Activated naive CD4-positive, alpha-beta T cell treated with anti-CD3 and anti-CD28 coated beads, Interleukin-2, amount 50 U/mL, for 24 hours (primary cell): ENCODE measurements around the gene ADIG.

Source experiments
- H3K27ac Mint-ChIP-seq: one replicate; pipeline ENCODE4 v1.8.0; 2021; ENCODE audit warnings: mild to moderate bottlenecking, mixed read lengths
- H3K27me3 Mint-ChIP-seq: one replicate; pipeline ENCODE4 v1.8.0; 2021; ENCODE audit warnings: mixed read lengths
- H3K36me3 Mint-ChIP-seq: one replicate; pipeline ENCODE4 v1.8.0; 2021; ENCODE audit warnings: mixed read lengths
- H3K4me1 Mint-ChIP-seq: one replicate; pipeline ENCODE4 v1.8.0; 2021; ENCODE audit warnings: mixed read lengths
- H3K4me3 Mint-ChIP-seq: one replicate; pipeline ENCODE4 v1.8.0; 2021; ENCODE audit warnings: mild to moderate bottlenecking, mixed read lengths
- H3K9me3 Mint-ChIP-seq: one replicate; pipeline ENCODE4 v1.8.0; 2021; ENCODE audit warnings: mixed read lengths

Gene ADIG

GRCh38 chr20:38581013-38581412 is at the start of gene ADIG:
Gene ADIG, plus strand, starts transcription at chr20:38581197. Its CDS starts 54 bp downstream, at chr20:38581251.
- no peak within 1 kb of the TSS for H3K4me3 Mint-ChIP-seq

GRCh38 chr20:38534756-38535155 is 46.2 kb upstream of the ADIG start:
- Mint-ChIP-seq H3K27ac (no peak overlapping the region), H3K4me3 (no peak overlapping the region), H3K9me3 (no peaks in the 10 kb centered on the region), H3K4me1 (no peaks in the 10 kb centered on the region), H3K27me3 (no peaks in the 10 kb centered on the region), H3K36me3 (peaks cover 21% of the 10 kb centered on the region)

More at GRCh38 chr20:38581013-38581412, at the start of gene ADIG:
- H3K36me3 Mint-ChIP-seq = peaks cover 2% of the 10 kb centered on the region
- no peaks in the 10 kb centered on the region for H3K27me3 Mint-ChIP-seq
- no peaks in the 10 kb centered on the region for H3K9me3 Mint-ChIP-seq
- H3K27ac Mint-ChIP-seq = no peak within 1 kb of the TSS
- H3K4me1 Mint-ChIP-seq = no peaks in the 10 kb centered on the region

GRCh38 chr20:38536310-38536709 is 44.7 kb upstream of the ADIG start:
- H3K9me3 Mint-ChIP-seq = no peaks in the 10 kb centered on the region
- peaks cover 20% of the 10 kb centered on the region for H3K36me3 Mint-ChIP-seq
- no peaks in the 10 kb centered on the region for H3K4me1 Mint-ChIP-seq
- H3K27me3 Mint-ChIP-seq = no peaks in the 10 kb centered on the region
- H3K4me3 Mint-ChIP-seq = no peak overlapping the region
- H3K27ac Mint-ChIP-seq = no peak overlapping the region

- Mint-ChIP-seq H3K9me3 (no peaks in the 10 kb centered on the region), H3K4me1 (no peaks in the 10 kb centered on the region), H3K27ac (no peak overlapping the region), H3K36me3 (peaks cover 26% of the 10 kb centered on the region), H3K4me3 (no peak overlapping the region), H3K27me3 (no peaks in the 10 kb centered on the region)
Measured at GRCh38 chr20:38537176-38537575, 43.8 kb upstream of the ADIG start.

- Mint-ChIP-seq H3K4me3 (no peak overlapping the region), H3K27me3 (no peaks in the 10 kb centered on the region), H3K36me3 (peaks cover 31% of the 10 kb centered on the region), H3K27ac (no peak overlapping the region), H3K9me3 (no peaks in the 10 kb centered on the region), H3K4me1 (peaks cover 5% of the 10 kb centered on the region)
Measured at GRCh38 chr20:38538789-38539188, 42.2 kb upstream of the ADIG start.

GRCh38 chr20:38543014-38543906 is 37.7 kb upstream of the ADIG start:
- Mint-ChIP-seq H3K4me3 (no peak overlapping the region), H3K9me3 (no peaks in the 10 kb centered on the region), H3K36me3 (peaks cover 27% of the 10 kb centered on the region), H3K4me1 (peaks cover 23% of the 10 kb centered on the region), H3K27me3 (no peaks in the 10 kb centered on the region), H3K27ac (no peak overlapping the region)

GRCh38 chr20:38545771-38546170 is 35.2 kb upstream of the ADIG start:
- Mint-ChIP-seq H3K27me3 (no peaks in the 10 kb centered on the region), H3K9me3 (no peaks in the 10 kb centered on the region), H3K27ac (no peak overlapping the region), H3K4me1 (peaks cover 24% of the 10 kb centered on the region), H3K4me3 (no peak overlapping the region), H3K36me3 (peaks cover 27% of the 10 kb centered on the region)

- no peaks in the 10 kb centered on the region for H3K27me3 Mint-ChIP-seq
- peaks cover 19% of the 10 kb centered on the region for H3K36me3 Mint-ChIP-seq
- H3K4me3 Mint-ChIP-seq = no peak overlapping the region
- peaks cover 24% of the 10 kb centered on the region for H3K4me1 Mint-ChIP-seq
- no peaks in the 10 kb centered on the region for H3K9me3 Mint-ChIP-seq
- H3K27ac Mint-ChIP-seq = no peak overlapping the region
Measured at GRCh38 chr20:38547288-38548085, 33.5 kb upstream of the ADIG start.

- no peaks in the 10 kb centered on the region for H3K27me3 Mint-ChIP-seq
- H3K36me3 Mint-ChIP-seq = peaks cover 15% of the 10 kb centered on the region
- H3K9me3 Mint-ChIP-seq = no peaks in the 10 kb centered on the region
- H3K4me1 Mint-ChIP-seq = peaks cover 19% of the 10 kb centered on the region
- H3K4me3 Mint-ChIP-seq = no peak overlapping the region
- no peak overlapping the region for H3K27ac Mint-ChIP-seq
Measured at GRCh38 chr20:38548356-38549083, 32.5 kb upstream of the ADIG start.

GRCh38 chr20:38550274-38550673 is 30.7 kb upstream of the ADIG start:
- Mint-ChIP-seq H3K27me3 (no peaks in the 10 kb centered on the region), H3K27ac (no peak overlapping the region), H3K4me3 (no peak overlapping the region), H3K9me3 (no peaks in the 10 kb centered on the region), H3K36me3 (peaks cover 16% of the 10 kb centered on the region), H3K4me1 (peaks cover 19% of the 10 kb centered on the region)

- H3K27ac Mint-ChIP-seq = no peak overlapping the region
- H3K4me1 Mint-ChIP-seq = peaks cover 11% of the 10 kb centered on the region
- no peaks in the 10 kb centered on the region for H3K27me3 Mint-ChIP-seq
- H3K4me3 Mint-ChIP-seq = no peak overlapping the region
- peaks cover 11% of the 10 kb centered on the region for H3K36me3 Mint-ChIP-seq
- H3K9me3 Mint-ChIP-seq = no peaks in the 10 kb centered on the region
Measured at GRCh38 chr20:38551056-38551626, 29.9 kb upstream of the ADIG start.

- H3K36me3 Mint-ChIP-seq = peaks cover 17% of the 10 kb centered on the region
- H3K9me3 Mint-ChIP-seq = no peaks in the 10 kb centered on the region
- no peak overlapping the region for H3K4me3 Mint-ChIP-seq
- no peak overlapping the region for H3K27ac Mint-ChIP-seq
- H3K27me3 Mint-ChIP-seq = no peaks in the 10 kb centered on the region
- H3K4me1 Mint-ChIP-seq = no peaks in the 10 kb centered on the region
Measured at GRCh38 chr20:38554986-38555385, 26.0 kb upstream of the ADIG start.

- H3K4me3 Mint-ChIP-seq = no peak overlapping the region
- H3K36me3 Mint-ChIP-seq = peaks cover 18% of the 10 kb centered on the region
- H3K27me3 Mint-ChIP-seq = no peaks in the 10 kb centered on the region
- peak overlapping the region; percentile 61 for H3K27ac Mint-ChIP-seq
- H3K9me3 Mint-ChIP-seq = no peaks in the 10 kb centered on the region
- H3K4me1 Mint-ChIP-seq = no peaks in the 10 kb centered on the region
Measured at GRCh38 chr20:38555395-38555794, 25.6 kb upstream of the ADIG start.

GRCh38 chr20:38557174-38557573 is 23.8 kb upstream of the ADIG start:
- peaks cover 20% of the 10 kb centered on the region for H3K36me3 Mint-ChIP-seq
- peak overlapping the region; percentile 30 for H3K27ac Mint-ChIP-seq
- H3K4me3 Mint-ChIP-seq = no peak overlapping the region
- no peaks in the 10 kb centered on the region for H3K4me1 Mint-ChIP-seq
- H3K9me3 Mint-ChIP-seq = no peaks in the 10 kb centered on the region
- H3K27me3 Mint-ChIP-seq = no peaks in the 10 kb centered on the region
